ENCODE measurements around the gene PSG11. TPM values are rescaled to one million over a fixed set of nuclear protein-coding genes. Genes with fewer than 3 reads are reported as not detected.
"Not testable (repeated sequence)": the region's sequence is repeated elsewhere in the genome, so short reads cannot be mapped to it uniquely, and the experiment has no call there.

The PSG11 gene
- total RNA-seq, result not detected
- long read RNA-seq, result 0 reads

DNA sequence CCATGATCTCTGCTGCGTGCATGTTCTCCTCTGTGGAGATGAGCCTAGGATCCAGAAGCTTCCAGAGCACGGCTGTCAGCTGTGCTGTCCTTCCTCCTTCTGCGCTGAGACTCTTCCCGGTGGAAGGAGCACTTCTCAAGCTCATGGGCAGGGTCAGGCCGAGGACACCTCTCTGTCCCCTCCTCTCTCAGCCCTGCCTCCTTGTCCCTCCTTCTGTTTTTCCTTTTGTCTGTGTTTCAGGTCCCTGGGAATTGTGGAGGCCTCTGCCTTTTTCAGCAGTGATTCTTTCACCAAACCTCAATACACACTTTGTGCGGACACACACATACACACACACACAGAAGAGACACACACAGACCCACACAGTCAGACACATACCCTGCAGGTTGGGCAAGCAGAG lies at the start of gene PSG11:
Gene PSG11 (minus strand): TSS at position 101 of the 400 bp plus-strand sequence. CDS start 97 bp downstream, at position 4.
- H3K4me1 ChIP-seq; H3K27me3 ChIP-seq (ENCODE audit: low read depth); H3K4me3 ChIP-seq; H3K27ac ChIP-seq (replicated peaks); H3K9me3 ChIP-seq (replicated peaks); DNase-seq; H3K36me3 ChIP-seq; intact Hi-C loops (cut with micrococcal nuclease): not testable (repeated sequence)

DNA sequence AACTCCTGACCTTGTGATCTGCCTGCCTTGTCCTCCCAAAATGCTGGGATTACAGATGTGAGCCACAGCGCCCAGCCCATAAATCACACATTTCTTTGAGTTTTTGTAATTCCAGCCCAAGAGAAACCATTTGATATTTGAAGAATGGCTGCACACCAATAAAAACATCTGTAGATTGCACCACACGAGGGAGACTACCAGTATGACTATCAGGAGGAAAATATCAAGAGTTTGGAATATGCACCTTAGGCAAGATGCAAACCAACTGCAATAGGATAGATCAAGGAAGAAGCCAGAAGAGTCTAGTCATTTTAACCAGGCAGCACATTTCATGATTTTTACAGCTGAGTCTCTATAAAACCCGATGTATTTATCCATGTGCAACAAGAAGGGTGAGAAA lies 36.1 kb upstream of the PSG11 start:
- intact Hi-C loops (cut with micrococcal nuclease); H3K4me3 ChIP-seq: not testable (repeated sequence)

DNA sequence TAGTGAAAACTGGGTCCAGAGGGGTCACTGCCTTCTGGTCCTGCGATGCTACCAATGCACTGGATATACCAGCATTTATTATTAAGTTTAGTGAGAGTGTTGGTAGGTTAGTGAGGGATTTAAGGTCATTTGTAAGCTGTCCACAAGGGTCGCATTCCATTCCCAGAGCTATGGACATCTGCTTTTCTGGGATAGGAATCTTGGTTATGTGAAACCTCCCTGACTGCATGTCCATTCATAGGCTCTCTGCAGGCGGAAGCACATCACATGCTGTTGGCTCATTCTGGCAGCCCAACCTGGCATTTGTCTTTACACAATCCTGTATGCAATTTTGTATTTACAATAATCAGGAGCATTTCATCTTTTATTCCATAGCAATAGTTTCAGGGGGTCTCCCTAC lies 35.1 kb upstream of the PSG11 start:
- H3K36me3 ChIP-seq; H3K9me3 ChIP-seq (replicated peaks); H3K4me3 ChIP-seq; intact Hi-C loops (cut with micrococcal nuclease); H3K27me3 ChIP-seq (ENCODE audit: low read depth); H3K27ac ChIP-seq (replicated peaks); DNase-seq; H3K4me1 ChIP-seq: not testable (repeated sequence)

More for the DNA sequence above, 36.1 kb upstream of the PSG11 start:
- H3K27ac ChIP-seq (replicated peaks); DNase-seq; H3K36me3 ChIP-seq; H3K4me1 ChIP-seq; H3K9me3 ChIP-seq (replicated peaks): not testable (repeated sequence)
- H3K27me3 ChIP-seq (ENCODE audit: low read depth), result peaks cover 15% of the 10 kb centered on the region

- H3K36me3 ChIP-seq; intact Hi-C loops (cut with micrococcal nuclease); H3K9me3 ChIP-seq (replicated peaks): not testable (repeated sequence)
These were observed 34.0 kb upstream of the PSG11 start for GRCh38 chr19:43060254-43060653.

GRCh38 chr19:43059482-43059881 lies 33.2 kb upstream of the PSG11 start:
- DNase-seq; H3K4me3 ChIP-seq; H3K36me3 ChIP-seq; intact Hi-C loops (cut with micrococcal nuclease); H3K4me1 ChIP-seq; H3K9me3 ChIP-seq (replicated peaks); H3K27me3 ChIP-seq (ENCODE audit: low read depth); H3K27ac ChIP-seq (replicated peaks): not testable (repeated sequence)

More at GRCh38 chr19:43060254-43060653, 34.0 kb upstream of the PSG11 start:
- DNase-seq; H3K27ac ChIP-seq (replicated peaks); H3K27me3 ChIP-seq (ENCODE audit: low read depth); H3K4me3 ChIP-seq; H3K4me1 ChIP-seq: not testable (repeated sequence)

GRCh38 chr19:43058440-43058839 lies 32.2 kb upstream of the PSG11 start:
- DNase-seq; H3K27ac ChIP-seq (replicated peaks); H3K36me3 ChIP-seq; H3K4me1 ChIP-seq; H3K9me3 ChIP-seq (replicated peaks); H3K27me3 ChIP-seq (ENCODE audit: low read depth); H3K4me3 ChIP-seq; intact Hi-C loops (cut with micrococcal nuclease): not testable (repeated sequence)

DNA sequence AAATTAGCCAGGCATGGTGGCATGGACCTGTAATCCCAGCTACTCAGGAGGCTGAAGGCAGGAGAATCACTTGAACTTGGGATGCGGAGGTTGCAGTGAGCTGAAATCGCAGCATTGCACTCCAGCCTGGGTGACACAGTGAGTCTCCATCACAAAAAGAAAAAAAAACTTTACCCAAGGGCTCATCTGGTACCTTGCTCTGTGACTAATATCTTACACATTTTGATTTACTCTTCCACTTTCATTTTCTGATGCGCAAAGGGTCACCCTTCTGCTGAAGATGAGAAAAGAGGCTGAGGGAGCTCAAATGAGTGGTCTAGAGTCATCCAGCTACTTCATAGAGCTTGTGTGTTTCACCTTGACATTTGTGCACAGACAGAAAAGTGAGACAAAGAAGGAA lies 21.7 kb upstream of the PSG11 start:
- H3K27me3 ChIP-seq (ENCODE audit: low read depth), result peaks cover 13% of the 10 kb centered on the region
- H3K27ac ChIP-seq (replicated peaks); H3K9me3 ChIP-seq (replicated peaks); H3K36me3 ChIP-seq; H3K4me1 ChIP-seq; DNase-seq; H3K4me3 ChIP-seq; intact Hi-C loops (cut with micrococcal nuclease): not testable (repeated sequence)

GRCh38 chr19:43046578-43046977 lies 20.3 kb upstream of the PSG11 start:
- H3K36me3 ChIP-seq; H3K4me3 ChIP-seq; H3K9me3 ChIP-seq (replicated peaks); H3K4me1 ChIP-seq; DNase-seq; H3K27ac ChIP-seq (replicated peaks); intact Hi-C loops (cut with micrococcal nuclease): not testable (repeated sequence)
- H3K27me3 ChIP-seq (ENCODE audit: low read depth), result peaks cover 10% of the 10 kb centered on the region

DNA sequence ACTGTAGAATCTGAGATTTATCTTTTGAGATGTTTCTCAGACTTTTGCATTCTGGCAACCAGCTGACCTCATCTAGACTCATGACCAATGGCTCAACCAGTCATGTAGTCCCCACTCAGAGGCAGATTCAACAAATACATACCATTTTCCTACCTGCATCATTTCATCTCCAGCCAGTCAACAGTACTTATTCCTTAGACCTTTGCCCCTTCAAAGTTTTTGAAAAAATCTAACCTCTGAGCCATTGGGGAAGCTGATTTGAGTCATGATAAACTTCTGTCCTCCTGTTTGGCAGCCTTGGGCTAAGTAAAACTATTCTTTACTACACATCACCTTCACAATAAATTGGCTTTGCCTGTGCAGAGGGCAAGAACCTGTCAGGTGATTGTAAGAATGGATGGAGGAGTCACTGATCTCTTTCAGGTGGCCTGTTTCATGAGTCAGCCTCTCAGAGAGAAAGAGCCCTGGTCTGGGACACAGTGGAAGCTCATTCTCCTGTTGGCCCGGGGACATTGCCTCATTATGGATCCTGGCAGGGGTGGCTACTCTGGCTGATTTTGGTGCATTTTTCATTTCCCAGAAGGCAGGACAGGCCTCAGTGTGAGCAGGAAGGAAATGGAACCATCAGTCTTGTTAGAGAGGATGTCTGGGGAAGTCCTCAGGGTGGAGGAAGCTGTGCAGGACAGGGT lies 17.4 kb upstream of the PSG11 start:
- H3K27ac ChIP-seq (replicated peaks); DNase-seq; H3K9me3 ChIP-seq (replicated peaks); H3K4me1 ChIP-seq; H3K4me3 ChIP-seq; intact Hi-C loops (cut with micrococcal nuclease); H3K36me3 ChIP-seq: not testable (repeated sequence)
- peaks cover 19% of the 10 kb centered on the region for H3K27me3 ChIP-seq (ENCODE audit: low read depth)

GRCh38 chr19:43031645-43032044 lies 5.4 kb upstream of the PSG11 start:
- H3K27ac ChIP-seq (replicated peaks); H3K4me1 ChIP-seq; H3K27me3 ChIP-seq (ENCODE audit: low read depth); H3K4me3 ChIP-seq; intact Hi-C loops (cut with micrococcal nuclease); H3K9me3 ChIP-seq (replicated peaks); H3K36me3 ChIP-seq; DNase-seq: not testable (repeated sequence)
- TF ChIP-seq CTCF (IDR thresholded peaks at IDR 0.05; ENCODE audit: borderline replicate concordance), result peak; percentile 49
